Activated naive CD8-positive, alpha-beta T cell treated with anti-CD3 and anti-CD28 coated beads, Interleukin-2, amount 50 U/mL, for 16 hours (primary cell): ENCODE data around the gene DHRSX.
"Not testable (repeated sequence)": the region's sequence is repeated elsewhere in the genome, so short reads cannot be mapped to it uniquely, and the experiment has no call there.

Experiments used
- DNase-seq: peaks from one replicate; pipeline ENCODE4 v3.0.0-alpha.2; 2020; ENCODE audit warnings: low read depth, low spot score

The DHRSX gene

GRCh38 chrX:2397229-2398063, 103.3 kb downstream of the DHRSX start:
- DNase-seq = no peak

GRCh38 chrX:2395261-2395992, 105.3 kb downstream of the DHRSX start:
- no peak for DNase-seq

GRCh38 chrX:2391869-2392606, 108.7 kb downstream of the DHRSX start:
- DNase-seq = no peak

- DNase-seq = no peak
Measured at GRCh38 chrX:2390754-2391153, 110.0 kb downstream of the DHRSX start.

GRCh38 chrX:2389731-2390130, 111.0 kb downstream of the DHRSX start:
- DNase-seq = not testable (repeated sequence)

GRCh38 chrX:2389324-2389723, 111.5 kb downstream of the DHRSX start:
- no peak for DNase-seq

GRCh38 chrX:2388669-2389068, 112.1 kb downstream of the DHRSX start:
- DNase-seq = no peak

GRCh38 chrX:2387614-2388239, 113.0 kb downstream of the DHRSX start:
- DNase-seq = no peak

- no peak for DNase-seq
Measured at GRCh38 chrX:2385224-2385623, 115.6 kb downstream of the DHRSX start.

- no peak for DNase-seq
Measured at GRCh38 chrX:2384486-2384885, 116.3 kb downstream of the DHRSX start.

GRCh38 chrX:2383735-2384134, 117.0 kb downstream of the DHRSX start:
- no peak for DNase-seq

GRCh38 chrX:2383144-2383543, 117.6 kb downstream of the DHRSX start:
- no peak for DNase-seq

GRCh38 chrX:2382433-2383048, 118.2 kb downstream of the DHRSX start:
- DNase-seq = not testable (repeated sequence)

GRCh38 chrX:2376166-2376565, 124.6 kb downstream of the DHRSX start:
- no peak for DNase-seq

- no peak for DNase-seq
Measured at GRCh38 chrX:2374086-2374485, 126.7 kb downstream of the DHRSX start.

GRCh38 chrX:2373615-2374014, 127.2 kb downstream of the DHRSX start:
- no peak for DNase-seq

- no peak for DNase-seq
Measured at GRCh38 chrX:2371026-2371711, 129.6 kb downstream of the DHRSX start.

GRCh38 chrX:2370456-2370855, 130.3 kb downstream of the DHRSX start:
- DNase-seq = no peak

GRCh38 chrX:2369206-2369605, 131.6 kb downstream of the DHRSX start:
- DNase-seq = no peak

GRCh38 chrX:2360731-2361130, 140.0 kb downstream of the DHRSX start:
- DNase-seq = no peak

GRCh38 chrX:2359522-2359921, 141.3 kb downstream of the DHRSX start:
- not testable (repeated sequence) for DNase-seq
